Measurements from ENCODE around the gene CYFIP1.

- no peak for TF ChIP-seq NR2C2 (CRISPR knock-in tag; IDR thresholded peaks at IDR 0.05)
- TF ChIP-seq CTCF (IDR thresholded peaks at IDR 0.05), result no peak
- TF ChIP-seq RELA (CRISPR knock-in tag; IDR thresholded peaks at IDR 0.05; ENCODE audit: borderline replicate concordance), result no peak
- TF ChIP-seq SMAD3 (CRISPR knock-in tag; IDR thresholded peaks at IDR 0.05; ENCODE audit: borderline replicate concordance), result no peak
- TF ChIP-seq ZNF263 (CRISPR knock-in tag; IDR thresholded peaks at IDR 0.05; ENCODE audit: low read depth), result no peak
- TF ChIP-seq AFF4 (CRISPR knock-in tag; IDR thresholded peaks at IDR 0.05; ENCODE audit: borderline replicate concordance), result no peak
- TF ChIP-seq MAX (CRISPR knock-in tag; IDR thresholded peaks at IDR 0.05), result no peak
- TF ChIP-seq JUN (CRISPR knock-in tag; IDR thresholded peaks at IDR 0.05), result no peak
- no peak for TF ChIP-seq IRF1 (CRISPR knock-in tag; IDR thresholded peaks at IDR 0.05)
- TF ChIP-seq SP1 (CRISPR knock-in tag; conservative IDR thresholded peaks at IDR 0.05), result no peak
Observed at GRCh38 chr15:22973987-22974386, 6.2 kb downstream of the CYFIP1 start.

All from WTC11 (cell line).